ENCODE data around the gene ANKZF1.
"Not testable (repeated sequence)": the region's sequence is repeated elsewhere in the genome, so short reads cannot be mapped to it uniquely, and the experiment has no call there.

Gene ANKZF1

DNA sequence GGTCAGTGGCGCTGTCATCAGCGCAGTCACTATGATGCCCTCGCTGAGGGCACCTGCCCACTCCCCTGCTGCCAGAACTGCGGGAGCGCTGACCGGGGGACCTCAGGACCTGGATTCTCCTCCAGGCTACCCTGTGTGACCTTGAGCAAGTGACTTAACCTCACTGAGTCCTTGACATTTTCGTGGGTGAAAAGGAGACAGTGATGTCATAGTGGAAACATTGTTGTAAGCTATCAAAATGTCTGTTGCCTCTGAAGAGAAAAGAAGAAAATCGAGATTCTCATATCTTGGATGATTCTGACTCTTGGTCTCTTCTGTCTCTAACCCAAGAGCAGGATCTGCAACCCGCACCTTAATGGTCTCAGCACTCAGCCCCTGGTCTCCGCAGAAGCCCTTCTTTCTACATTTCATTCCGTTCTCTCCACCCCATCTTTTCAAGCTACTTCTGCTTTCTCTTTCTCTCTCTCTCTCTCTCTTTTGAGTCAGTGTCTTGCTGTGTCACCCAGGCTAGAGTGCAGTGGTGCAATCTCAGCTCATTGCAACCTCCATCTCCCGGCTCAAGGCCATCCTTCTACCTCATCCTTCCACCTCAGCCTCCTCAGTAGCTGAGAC, 25.1 kb downstream of the ANKZF1 start:
- DNase-seq: peak; percentile 53

DNA sequence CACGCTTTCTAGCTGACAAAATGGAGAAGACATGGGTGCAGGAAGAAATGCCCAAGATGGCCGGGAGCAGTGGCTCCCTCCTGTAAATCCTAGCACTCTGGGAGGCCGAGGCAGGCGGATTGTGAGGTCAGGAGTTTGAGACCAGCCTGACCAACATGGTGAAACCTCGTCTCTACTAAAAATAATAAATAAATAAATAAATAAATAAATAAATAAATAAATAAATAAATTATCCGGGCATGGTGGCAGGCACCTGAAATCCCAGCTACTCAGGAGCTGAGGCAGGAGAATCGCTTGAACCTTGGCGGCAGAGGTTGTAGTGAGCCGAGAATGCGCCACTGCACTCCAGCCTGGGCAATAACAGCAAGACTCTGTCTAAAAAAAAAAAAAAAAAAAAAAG, 29.3 kb downstream of the ANKZF1 start:
- DNase-seq: not testable (repeated sequence)

DNA sequence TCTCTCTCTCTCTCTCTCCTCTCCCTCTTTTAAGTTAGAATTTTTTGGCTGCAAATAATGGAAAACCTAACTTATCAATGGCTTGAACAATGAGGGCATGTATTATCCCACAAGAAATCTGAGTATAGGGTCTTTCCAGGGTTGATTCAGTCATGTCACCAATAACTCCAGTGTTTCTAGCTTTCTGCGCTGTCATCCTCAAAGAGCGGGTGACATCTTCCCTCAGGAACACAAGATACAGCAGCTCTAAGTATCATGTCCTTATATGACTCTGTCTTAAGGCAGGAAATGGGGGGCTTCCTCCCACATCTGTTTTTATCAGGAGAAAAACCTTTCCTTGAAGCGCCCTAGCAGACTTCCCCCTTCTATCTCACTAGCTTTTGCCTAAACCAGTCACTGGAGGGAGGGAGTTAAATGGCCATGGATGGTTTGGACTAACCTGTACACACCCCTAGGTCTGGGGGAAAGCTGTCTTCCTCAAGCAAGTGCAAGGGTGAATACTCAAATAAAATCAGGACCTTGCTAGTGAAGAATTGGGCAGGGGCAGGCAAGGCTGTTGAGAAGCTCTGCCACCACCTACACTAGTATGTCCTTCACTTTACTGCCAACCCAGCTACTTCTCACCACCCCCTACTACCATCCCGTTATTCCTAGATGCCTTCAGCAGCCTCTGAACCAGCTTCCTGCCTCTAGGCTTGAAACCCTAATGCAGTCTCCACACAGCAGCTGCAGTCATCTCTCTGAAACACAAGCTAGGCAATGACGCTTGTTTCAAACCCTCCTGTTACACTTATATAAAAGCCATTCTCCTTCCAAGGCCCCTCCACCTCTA, 31.6 kb downstream of the ANKZF1 start:
- no peak for DNase-seq

DNA sequence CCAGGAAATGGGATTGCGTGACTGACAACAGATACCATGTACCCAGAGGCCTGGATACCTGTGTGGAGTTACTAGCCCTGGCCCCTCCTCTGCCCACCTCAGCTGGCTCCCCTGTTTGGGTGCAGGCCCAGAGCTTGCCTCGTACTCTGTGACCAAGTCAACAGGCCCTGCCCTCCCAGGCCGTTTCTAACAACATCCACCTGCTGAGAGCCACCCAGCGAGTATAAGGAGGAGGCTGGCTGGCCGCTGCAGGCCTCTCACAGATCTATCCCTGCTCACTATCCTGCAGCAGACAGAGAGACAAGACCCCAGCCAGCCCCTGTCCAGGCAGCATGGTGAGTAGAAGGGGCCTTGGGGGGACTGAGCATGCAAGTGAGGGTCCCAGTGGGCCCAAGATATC, 36.6 kb downstream of the ANKZF1 start:
- DNase-seq: no peak

DNA sequence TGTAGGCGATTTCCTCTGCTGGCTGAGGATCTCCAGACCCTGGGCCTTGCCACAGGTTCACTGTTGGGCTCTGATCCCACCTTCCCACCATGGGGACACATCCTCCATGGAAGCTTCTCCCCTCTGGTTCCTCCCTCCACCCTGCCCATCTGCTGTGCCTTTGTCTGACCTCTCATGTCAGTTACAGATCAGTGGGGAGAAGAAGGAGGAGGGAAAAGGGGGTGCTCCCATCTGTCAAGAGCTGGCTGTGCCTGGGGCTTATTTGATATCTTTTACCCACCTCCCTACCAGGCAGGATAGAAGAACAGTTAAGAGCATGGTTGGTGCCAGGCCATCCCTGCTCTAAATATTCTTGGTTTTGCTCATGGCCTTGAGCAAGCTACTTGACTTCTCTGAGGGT, 37.3 kb downstream of the ANKZF1 start:
- DNase-seq: no peak

DNA sequence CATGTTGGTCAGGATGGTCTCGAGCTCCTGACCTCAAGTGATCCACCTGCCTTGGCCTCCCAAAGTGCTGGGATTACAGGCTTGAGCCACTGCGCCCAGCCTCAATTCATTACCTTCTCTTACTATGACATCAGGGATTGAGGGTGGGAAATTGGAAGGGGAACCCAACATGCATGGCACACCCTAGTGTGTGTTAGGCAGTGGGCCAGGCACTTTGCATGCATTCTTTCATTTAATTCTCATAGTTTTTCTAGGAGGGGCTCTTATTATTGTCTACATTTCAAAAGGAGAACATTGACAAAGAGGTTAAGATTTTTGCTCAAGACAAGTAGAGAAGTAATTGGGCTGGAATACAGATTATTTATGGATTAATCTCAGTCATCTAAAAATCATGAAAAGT, 38.7 kb downstream of the ANKZF1 start:
- DNase-seq: no peak

DNA sequence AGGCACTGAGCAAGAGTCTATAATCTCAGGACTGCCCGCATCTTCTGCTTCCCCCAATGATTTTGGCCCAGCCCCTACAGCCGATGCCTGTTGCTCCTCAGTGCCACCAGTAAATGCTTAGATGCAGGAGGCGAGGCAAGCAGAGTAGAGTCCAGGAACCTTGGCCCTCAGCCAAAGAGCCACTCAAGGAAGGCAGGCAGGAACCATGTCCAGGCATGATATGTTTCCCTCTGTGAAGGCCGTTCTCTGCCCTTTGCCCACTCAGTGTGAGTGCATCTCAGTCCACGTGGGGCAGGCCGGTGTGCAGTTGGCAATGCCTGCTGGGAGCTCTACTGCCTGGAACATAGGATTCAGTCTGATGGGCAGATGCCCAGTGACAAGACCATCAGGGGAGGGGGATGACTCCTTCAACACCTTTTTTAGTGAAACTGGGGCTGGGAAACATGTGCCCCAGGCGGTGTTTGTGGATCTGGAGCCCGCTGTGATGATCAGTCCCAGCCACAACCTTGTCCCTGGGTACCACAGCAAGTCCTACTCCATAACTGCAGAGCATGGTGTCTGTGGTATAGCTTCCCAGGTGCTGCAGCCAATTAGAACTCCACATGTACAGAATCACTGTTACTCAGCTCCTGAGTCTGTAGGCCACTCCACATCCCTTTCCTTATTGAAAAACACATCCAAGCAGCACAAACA, 39.9 kb downstream of the ANKZF1 start:
- no peak for DNase-seq

DNA sequence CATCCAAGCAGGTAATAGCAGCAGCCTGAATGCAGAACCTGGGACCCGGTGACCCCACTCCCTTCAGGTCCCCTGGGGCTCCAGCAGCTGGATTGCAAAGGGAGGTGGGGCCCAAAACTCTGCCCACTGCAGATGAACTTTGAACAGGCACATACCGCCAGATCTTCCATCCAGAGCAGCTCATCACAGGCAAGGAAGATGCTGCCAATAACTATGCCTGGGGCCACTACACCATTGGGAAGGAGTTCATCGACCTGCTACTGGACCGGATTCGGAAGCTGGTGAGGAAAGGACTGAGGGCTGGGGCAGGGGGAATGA, 40.4 kb downstream of the ANKZF1 start:
- no peak for DNase-seq

DNA sequence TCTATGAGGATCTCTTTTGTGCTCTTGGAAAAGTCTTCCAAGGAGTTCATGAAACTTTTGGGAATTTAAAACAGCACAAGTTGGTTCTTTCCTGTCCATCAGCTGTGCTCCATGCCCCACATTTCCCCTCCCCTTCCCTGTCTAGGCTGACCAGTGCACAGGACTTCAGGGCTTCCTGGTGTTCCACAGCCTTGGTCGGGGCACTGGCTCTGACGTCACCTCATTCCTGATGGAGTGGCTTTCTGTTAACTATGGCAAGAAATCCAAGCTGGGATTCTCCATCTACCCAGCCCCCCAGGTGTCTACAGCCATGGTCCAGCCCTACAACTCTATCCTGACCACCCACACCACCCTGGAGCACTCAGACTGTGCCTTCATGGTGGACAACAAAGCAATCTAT, 41.4 kb downstream of the ANKZF1 start:
- DNase-seq: no peak

DNA sequence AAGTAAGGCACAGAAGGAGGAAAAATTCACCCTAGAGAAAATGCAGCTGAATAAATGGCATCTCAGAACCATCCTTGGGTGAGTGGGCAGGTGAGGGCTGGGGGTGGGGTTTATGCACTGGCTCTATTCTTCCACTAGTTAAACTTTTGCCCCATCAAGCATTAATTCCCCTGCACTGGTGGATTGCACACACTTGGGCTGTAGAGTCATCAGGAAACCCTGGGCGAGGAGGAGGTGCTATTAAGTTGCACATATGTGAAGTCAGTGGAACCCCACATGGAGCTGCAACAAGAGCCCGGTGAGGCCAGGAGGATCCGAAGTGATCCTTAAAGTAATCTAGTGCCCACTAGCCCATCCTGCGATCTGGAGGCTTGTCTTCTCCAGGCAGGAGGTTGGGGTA, 42.8 kb downstream of the ANKZF1 start:
- DNase-seq: no peak

DNA sequence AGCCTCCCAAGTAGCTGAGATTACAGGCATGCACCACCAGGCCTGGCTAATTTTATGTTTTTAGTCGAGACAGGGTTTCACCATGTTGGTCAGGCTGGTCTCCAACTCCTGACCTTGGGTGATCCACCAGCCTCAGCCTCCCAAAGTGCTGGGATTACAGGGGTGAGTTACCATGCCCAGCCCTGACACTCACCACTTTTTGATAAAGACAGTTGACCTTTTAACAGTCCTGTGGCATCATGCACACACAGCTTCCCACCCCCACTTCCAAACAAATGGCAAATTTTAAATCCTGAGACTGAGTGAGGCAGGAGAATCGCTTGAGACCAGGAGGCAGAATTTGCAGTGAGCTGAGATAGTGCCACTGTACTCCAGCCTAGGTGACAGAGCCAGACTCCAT, 43.4 kb downstream of the ANKZF1 start:
- DNase-seq: no peak

DNA sequence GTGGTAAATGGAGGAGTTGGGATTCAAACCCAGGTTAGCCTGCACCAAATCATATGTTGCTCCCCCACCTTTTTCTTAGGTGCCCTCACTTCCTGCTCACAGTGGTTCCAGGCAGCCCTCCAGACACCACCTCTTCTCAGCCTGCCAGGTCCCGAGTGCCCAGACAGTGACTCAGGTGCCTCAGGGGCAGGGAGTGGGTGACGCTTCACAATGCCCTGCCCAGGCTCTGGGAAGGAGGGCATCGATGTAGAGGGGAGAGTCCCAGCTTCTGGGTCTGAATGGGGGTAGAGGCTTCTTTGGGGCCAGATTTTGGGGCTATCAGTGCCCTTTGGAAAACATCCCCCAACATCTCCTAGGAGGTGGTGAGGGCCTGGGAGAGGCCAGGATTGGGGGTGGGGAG, 44.3 kb downstream of the ANKZF1 start:
- no peak for DNase-seq

DNA sequence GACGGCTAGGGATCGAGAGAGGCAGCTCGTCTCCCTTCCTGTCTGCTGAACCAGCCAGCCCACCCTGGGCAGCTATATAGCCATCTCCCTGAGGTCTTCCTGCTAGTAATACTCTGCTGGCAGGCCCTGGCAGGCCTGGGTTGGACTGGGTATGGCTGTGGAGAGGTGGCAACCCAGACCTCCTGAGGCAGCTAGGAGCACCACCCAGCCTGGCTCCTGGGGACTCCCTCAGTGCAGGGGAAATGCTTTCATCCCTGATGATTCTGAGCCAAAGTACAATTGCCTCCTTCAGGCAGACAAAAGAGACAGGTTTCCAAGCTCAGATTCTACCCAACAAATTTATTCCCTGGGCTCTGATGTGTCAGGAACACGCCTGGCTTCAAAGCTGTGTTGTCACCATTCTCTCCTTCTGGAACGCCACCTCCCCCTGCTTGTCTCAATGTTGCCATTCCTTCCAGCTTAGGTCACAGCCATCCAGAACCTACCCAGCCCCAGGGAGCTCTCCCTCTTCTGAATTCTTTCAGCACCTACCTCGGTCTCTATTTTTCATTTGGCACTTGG, 44.8 kb downstream of the ANKZF1 start:
- no peak for DNase-seq

DNA sequence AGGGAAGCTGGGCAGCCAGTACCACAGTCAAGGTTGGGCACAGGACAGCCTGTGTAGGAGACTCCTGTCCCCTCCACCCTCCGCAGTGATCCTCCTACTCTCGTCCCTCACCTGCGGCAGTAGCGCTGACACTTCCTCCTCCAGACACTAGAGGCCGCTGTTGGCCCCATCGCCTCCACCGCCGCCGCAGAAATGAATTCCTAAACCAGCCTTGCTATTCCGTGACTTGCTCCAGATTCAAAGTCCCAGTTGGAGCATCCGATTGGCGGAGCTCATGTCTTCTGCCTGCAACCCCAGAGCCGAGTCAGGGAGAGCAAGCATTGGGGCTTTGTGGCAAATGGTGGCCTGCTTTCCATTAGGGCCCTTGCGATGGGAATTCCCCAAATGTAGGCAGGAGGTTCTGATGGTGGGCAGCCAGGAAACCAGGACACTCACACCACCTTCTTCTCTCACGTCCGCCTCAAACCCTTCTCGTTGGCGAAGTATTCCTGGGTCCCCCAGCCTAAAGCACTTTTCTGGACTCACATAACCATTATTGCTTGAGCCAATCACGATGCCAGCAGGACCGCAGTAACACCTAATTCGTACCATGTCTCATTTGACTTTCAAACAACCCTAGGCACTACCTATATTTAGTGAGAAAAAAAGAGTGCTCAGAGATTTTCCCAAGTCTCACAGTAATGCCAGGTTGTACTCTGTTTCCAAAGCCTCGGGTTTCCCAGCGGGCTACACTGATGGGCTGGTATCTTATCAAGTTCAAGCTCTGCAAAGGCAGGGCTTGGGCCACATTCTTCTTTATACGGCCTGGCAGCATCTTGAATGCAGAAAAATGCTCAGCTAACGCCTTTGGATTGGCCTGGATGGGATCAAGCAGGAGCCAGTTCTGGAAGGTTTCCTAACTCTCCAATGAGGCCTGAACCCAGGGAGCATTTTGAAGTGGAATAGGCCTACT, 48.4 kb downstream of the ANKZF1 start:
- peak; percentile 87 for DNase-seq

DNA sequence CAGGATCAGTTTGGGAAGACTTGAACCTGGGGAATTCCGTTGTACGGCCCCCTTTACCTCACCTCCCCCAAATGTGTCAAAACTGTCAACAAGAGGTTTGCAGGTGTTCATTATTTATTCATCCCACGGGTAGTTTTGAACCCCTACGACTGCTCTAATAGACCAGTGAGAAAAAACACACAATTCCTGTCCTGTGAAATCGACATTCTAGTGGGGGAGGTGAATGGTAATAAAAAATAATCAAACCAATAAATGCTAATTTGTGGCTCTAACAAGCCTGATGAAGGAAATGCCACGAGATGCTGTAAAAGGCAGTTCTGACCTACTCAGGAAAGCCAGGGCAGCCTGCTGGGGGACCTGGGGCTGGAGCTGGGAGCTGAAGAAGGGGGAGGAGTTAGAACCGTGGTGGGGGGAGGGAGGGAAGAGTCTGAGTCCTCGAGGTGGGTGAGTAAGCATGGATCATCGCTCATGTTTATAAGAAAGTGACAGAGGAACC, 49.1 kb downstream of the ANKZF1 start:
- DNase-seq: no peak

DNA sequence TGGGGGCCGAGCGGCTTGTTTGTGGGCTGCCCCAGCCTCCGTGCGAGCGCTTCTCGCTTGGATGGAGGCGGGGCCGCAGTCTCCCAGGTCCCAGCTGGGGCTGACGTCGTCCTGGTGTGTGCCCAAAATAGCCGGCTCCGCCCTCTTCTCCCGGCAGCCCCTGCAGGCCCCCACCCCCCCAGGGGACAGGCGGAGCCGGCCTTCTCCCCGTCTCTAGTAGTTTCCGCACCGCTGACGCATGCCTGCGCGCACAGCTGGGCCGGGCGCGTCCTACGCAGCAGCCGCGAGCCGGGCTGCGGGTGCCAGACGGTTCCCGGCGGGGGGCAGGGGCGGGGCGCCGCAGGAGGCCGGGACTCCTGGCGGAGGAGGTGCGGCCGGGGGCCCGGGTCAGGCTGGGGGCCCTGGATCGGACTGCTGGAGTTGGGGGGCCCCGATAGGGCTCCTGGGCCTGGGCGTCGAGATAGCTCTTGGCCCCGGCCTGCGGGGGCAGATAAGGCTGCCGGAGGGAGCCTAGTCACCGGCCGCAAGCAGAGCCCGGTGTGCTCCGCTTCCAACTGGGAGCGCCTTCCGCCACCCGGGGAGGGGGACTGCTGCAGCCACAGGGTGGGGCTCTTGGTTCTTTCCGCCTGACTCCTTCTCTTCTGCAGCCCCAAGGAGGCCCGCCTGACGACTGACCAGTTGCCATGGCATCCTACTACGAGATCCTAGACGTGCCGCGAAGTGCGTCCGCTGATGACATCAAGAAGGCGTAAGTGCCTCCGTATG, 49.7 kb downstream of the ANKZF1 start, which contains the start of gene DNAJB2:
Gene DNAJB2 (plus strand): TSS at position 216 of the 765 bp plus-strand sequence. CDS start 468 bp downstream, at position 684.
- DNase-seq: peak; percentile 99

DNA sequence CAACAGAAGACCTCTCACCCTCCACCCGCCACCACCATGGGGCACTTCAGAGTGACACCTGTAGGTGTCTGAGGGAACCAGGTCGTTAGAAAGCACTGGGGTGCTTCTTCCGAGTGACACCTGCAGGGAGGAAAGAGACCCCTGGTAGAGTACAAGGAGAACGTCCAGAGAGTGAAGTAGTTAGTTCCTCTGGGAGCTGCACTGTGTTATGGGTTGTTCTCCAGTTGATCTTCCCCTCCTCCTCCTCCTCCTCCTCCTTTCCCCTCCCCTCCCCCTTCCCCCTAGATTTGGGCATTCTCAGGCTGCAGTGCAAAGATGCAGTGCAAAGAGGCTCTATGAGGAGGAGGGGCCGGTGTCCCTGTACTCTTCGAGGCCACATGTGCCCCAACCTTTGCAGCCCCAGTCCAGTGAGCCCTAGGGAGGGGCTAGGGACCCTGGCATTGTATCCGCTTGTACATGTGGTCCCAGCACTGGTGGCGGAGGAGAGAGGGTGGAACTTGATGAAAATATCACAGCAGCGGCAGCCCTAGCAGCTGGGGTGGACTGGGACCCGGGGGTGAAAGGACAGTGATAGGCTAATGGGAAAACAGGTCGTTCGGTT, 50.4 kb downstream of the ANKZF1 start:
- DNase-seq: no peak

DNA sequence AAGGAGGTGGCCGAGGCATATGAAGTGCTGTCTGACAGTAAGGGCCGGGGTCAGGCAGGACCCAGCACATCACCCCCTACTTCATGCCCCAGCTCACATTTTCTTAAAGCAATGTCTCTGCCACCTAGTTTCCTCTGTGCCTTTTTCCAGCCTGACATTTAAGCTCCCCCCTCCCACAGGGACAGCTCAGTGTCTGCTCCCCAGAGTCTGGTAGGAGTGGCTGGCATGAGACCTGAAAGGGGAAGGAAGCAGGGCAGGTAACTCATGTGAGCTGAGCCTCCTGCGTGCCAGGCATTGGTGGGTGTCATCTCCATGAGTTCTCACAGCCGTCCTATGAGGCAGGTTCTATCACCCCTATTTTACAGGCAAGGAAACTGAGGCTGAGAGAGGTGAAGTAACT, 51.0 kb downstream of the ANKZF1 start:
- DNase-seq: no peak

DNA sequence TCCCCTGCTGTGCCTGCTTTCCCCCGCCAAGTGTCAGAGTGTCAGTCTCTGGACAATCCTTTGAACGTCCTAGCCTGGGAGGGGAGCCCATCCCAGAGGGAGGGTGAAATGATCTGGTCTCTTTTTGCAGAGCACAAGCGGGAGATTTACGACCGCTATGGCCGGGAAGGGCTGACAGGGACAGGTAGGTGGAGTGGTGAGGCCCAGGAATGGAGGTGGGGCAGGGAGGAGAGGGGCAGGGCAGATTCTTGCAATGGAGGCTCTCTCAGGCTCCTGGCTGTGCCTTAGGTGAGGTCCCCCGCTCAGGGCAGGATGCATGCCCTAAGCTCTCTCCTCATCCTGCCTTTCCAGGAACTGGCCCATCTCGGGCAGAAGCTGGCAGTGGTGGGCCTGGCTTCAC, 52.0 kb downstream of the ANKZF1 start:
- DNase-seq: no peak

DNA sequence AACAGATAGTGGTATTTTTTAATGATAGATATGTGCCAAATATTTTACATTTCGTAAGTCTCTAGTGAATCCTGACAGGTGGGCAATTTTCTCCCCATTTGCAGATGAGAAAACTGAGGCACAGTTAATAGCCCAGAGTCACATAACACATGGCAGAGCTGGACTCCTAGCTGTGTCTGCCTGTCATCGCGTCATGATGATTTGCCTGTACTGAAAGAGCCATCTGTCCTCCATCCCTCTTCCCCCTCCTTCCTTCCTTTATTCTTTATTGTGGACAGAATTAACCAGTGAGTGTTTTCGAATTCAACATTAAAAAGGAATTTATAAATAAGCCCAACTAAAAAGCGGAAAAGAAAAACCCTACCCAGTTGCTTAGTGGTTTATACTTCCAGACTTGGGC, 52.8 kb downstream of the ANKZF1 start:
- no peak for DNase-seq

DNA sequence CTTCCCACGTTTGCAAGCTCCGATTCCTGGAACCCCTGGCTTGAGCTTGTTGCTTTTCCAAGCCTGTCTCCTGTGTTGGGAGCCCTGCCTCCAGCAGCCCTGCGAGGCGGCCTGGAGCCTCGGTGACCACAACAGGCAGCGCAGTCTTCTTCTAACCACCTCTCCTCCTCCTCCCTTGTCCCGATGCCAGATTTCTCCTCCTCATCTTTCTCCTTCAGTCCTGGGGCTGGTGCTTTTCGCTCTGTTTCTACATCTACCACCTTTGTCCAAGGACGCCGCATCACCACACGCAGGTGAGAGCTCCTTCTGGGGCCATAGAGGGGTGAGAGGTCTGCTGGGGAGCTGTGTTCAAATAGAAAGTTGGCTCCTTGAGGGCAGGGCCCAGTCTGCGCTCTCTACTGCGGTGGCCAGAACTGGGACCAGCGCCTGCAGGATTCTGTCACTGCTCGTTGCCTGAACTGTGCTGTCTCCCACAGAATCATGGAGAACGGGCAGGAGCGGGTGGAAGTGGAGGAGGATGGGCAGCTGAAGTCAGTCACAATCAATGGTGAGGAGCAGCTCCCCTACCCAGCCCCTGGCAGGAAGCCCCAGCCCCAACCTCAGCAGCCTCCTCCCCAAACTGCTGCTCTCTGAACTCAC, 53.5 kb downstream of the ANKZF1 start:
- no peak for DNase-seq

Measured in stimulated activated CD8-positive, alpha-beta memory T cell treated with anti-CD3 and anti-CD28 coated beads, Interleukin-4, amount 100 ng/mL, for 48 hours (primary cell).